IMR-90 (cell line): Measurements from ENCODE around the gene HIVEP1.

Source experiments
- BHLHE40 ChIP-seq: fragments of 150-350 bp; IDR thresholded peaks from 2 replicates; pipeline ENCODE4 v1.6.1; 2016; ENCODE audit warnings: mild to moderate bottlenecking, low read depth, low read length
- CTCF ChIP-seq: conservative IDR thresholded peaks from 2 replicates; pipeline ENCODE4 v1.5.1; 2012; ENCODE audit warnings: mild to moderate bottlenecking, low read depth, low read length, improper control_type of control experiment
- POLR2A ChIP-seq: IDR thresholded peaks from 2 replicates; pipeline ENCODE4 v1.6.1; 2012; ENCODE audit warnings: mild to moderate bottlenecking, low read depth, low read length

- TF ChIP-seq BHLHE40 (no peak), CTCF (no peak), POLR2A (no peak)
These were observed 125.4 kb downstream of the HIVEP1 start for GRCh38 chr6:12137480-12137879.
